GM19467 (cell line): ENCODE data around the gene UBA6.
"Not testable (repeated sequence)": the region's sequence is repeated elsewhere in the genome, so short reads cannot be mapped to it uniquely, and the experiment has no call there.

Experiments
- ATAC-seq: cut with Tn5 transposase; IDR thresholded peaks from one replicate; pipeline ENCODE4 v1.9.1; 2021; ENCODE audit warnings: mild to moderate bottlenecking, moderate library complexity; ENCODE audit not compliant: unreplicated experiment

Gene UBA6

DNA sequence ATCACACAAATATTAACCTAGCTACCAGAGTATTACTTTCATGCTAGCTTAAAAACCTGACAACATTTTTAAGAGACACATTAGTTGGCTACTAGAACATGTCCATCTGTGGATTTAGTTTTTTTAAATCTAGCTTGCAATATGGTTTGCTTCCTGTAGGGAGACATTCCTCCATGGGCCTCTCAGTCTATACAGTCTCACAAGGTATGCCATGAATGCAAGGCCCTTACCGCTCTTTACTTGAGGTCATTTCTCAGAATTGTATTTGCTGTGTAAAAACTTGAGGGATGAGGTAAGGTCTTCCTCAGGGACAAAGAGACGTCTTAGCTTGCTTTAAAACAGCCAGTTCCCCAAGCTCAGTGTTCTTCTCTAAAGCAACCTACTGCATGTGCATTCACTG, 26.9 kb downstream of the UBA6 start:
- ATAC-seq = no peak

DNA sequence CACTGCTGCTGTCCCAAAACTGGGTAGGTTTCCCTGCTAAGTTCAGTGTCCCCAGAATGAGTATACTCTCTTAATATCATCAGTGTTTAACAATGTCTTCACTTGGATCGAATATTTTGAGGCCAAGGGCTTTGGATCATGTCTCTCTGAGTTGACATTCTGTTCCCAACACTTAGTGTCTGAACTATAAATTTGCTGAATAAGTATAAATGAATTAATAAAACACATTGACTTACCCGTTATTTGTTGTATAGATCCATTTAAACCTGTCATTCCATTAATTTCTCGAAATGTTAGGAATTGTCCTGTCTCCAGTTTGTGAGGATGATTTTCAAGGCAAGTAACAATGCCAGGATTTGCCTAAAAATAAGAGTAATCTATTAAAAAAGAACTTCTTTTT, 32.6 kb downstream of the UBA6 start:
- ATAC-seq = no peak

DNA sequence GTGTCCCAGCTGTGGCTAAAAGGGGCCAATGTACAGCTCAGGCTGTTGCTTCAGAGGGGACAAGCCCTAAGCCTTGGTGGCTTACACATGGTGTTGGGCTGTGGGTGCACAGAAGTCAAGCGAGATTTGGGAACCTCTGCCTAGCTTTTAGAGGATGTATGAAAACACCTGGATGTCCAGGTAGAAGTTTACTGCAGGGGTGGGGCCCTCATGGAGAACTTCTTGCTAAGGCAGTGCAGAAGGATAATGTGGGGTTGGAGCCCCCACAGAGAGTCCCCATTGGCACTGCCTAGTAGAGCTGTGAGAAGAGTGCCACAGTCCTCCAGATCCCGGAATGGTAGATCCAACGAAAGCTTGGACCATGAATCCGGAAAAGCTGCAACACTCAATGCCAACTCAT, 40.5 kb downstream of the UBA6 start:
- ATAC-seq = no peak

DNA sequence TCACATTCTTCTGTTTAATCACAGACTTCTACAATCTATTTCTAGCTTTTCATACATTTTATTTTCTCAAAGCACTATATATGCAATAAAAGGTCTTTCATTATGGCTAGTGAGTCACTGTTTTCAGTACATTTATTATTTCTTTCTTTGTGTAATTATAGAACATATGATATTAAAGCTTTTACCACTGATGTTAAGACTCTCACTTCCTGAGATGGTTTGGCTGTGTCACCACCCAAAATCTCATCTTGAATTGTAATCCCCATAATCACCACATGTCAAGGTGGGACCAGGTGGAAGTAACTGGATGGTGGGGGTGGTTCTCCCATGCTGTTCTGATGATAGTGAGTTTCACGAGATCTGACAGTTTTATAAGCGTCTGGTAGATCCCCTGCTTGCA, 41.9 kb downstream of the UBA6 start:
- ATAC-seq = no peak

DNA sequence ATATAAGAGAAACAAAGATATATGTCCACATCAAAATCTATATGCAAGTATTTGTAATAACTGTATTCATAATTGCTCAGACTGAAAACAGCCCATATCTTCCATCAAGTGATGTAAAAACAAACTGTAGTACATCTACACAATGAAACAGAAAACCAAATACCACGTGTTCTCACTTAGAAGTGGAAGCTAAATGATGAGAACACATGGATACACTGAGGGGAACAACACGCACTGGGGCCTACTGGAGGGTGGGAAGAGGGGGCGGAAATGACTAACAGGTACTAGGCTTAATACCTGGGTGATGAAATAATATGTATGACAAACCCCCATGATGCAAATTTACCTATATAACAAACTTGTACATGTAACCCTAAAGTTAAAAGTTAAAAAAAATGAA, 42.7 kb downstream of the UBA6 start:
- ATAC-seq = no peak

DNA sequence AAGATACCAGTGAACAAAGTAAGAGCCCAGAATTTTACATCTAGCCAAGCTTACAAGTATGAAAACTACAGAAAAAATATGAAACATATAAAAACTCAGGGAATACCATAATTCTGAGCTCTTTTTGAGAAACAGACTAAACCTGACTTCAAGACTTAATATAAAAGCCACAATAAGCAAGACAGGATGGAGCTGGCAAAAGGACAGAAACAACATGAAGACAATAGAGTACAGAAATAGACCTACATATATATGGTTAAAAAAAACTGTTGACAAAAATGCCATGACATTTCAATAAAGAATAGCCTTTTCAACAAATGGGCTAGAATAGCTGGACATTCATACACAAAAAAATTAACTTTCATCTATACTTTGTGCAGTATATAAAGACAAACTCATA, 49.4 kb downstream of the UBA6 start:
- ATAC-seq = no peak

DNA sequence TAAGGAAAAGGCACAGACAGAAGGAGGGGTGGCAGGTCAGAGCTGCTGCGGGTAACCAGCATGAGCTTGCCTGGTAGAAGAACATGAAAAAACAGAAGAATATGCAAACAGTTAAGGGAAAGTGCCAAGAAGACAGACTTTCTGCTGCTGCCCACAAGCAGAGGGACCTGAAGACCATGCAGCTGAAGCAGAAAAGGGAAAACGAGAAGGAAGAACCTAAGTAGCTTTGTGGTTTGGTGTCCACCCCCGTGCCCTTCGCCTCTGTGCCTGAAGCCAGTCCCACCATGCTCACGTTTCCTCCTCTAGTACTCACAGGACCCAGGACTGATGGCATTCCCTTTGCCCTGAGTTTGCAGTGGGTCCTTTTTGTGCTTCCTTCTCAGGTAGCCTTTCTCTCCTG, 62.8 kb downstream of the UBA6 start:
- no peak for ATAC-seq

DNA sequence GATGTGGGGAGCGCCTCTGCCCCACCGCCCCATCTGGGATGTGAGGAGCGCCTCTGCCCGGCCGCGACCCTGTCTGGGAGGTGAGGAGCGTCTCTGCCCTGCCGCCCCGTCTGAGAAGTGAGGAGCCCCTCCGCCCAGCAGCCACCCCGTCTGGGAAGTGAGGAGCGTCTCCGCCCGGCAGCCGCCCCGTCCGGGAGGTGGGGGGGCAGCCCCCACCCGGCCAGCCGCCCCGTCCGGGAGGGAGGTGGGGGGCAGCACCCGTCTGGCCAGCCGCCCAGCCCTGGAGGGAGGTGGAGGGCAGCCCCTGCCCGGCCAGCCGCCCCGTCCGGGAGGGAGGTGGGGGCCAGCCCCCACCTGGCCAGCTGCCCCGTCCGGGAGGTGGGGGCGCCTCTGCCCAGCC, 64.0 kb downstream of the UBA6 start:
- not testable (repeated sequence) for ATAC-seq

DNA sequence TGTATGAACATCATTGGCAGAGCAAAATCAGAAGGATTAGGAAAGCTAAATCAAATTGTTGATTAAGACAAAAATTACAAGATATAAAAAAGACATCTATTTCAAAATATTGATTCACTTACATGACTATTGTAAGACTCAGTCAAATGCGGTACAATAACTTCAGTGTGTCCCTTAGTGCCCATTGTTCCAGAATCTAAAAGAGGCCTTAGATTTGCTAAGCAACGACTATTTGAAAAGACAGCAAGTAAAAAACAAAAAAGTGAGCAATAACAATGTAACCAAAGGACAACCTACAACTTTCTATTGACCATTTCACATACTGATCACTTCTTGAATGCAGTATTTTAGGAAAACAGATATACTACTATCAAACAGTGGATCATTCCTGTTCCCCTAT, 65.6 kb downstream of the UBA6 start:
- no peak for ATAC-seq

DNA sequence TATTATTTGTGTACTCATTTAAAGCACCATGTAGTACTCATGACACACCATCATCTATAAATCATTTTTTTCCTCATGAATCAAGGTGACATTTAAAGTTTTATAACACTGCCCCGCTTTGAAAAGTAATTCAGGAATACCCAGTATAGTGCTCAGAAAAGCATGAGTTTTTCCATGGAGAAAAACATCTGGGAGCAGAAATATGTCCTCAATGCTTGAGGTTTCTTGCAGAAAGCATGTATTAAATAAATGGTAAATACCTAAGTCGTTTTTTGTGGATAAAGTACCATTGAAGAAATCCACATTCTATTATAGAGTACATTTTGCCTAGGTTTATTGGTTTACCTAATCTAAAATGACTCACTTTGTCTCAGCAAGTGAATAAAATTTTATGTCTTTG, 66.2 kb downstream of the UBA6 start:
- ATAC-seq = no peak

DNA sequence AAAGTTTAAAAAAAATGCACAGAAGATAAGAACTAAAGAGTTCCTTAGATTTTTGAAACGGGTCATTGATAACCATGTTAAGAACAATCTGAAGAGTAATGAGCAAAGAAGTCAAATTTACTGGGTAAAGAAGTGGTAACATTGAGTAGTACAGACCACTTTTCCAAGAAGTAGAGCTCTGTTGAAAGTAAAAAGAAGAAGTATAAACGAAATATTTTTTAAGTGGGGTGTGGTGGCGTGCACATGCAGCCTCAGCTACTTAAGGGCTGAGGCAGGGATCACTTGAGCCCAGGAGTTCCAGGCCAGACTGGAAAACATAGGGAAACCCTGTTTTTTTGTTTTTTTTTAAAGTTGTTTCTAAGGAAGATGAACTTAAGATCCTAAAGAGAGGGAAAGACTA, 68.5 kb downstream of the UBA6 start:
- no peak for ATAC-seq

DNA sequence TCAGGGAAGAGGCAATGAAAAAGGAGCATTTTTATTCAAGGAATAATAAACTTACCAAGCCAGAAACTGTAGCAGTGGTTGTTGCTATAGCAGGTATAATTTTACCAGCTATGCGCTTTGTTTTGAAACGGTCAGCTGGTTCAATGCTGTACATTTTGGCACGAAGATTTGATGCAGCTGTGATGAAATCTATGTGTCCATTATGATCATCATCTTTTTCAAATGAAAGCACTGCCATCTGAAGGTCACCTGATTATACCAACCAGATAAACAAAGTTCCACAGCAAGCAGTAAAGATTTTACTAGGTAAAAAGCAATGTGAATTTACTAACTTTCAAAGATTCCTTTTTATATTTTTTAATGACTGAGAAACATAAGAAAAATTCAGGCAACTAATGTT, 76.0 kb downstream of the UBA6 start:
- ATAC-seq = no peak

DNA sequence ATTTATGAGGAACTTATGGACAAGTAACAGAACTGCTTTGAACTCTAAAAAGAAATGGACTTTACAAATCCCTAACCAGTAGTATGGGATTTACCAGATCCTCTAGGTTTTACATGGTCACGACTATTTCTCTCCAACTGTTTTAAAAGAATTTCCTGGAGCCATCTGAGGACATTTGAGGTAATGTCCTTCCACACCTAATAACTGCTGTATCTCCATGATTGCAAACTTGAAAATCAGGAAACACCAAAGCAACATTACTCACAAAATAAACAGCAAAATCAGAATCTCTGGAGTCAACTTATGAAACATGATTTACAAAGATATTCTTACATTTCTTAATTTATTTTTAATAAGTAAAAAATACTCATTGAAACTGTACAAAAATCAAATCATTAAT, 84.5 kb downstream of the UBA6 start:
- ATAC-seq = no peak

DNA sequence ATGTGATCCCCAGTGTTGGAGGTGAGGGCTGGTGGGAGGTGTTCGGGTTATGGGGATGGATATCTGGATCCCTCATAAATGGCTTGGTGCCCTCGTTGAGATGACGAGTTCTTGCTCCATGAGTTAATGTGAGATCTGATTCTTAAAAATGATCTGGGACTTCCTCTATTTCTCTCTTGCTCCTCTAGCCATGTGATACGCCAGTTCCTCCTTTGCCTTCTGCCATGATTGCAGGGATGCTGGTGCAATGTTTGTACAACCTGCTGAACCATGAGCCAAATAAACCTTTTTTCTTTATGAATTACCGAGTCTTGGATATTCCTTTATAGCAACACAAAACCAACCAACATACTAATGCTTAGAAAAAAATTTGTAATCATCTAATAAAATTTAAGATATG, 85.8 kb downstream of the UBA6 start:
- no peak for ATAC-seq

DNA sequence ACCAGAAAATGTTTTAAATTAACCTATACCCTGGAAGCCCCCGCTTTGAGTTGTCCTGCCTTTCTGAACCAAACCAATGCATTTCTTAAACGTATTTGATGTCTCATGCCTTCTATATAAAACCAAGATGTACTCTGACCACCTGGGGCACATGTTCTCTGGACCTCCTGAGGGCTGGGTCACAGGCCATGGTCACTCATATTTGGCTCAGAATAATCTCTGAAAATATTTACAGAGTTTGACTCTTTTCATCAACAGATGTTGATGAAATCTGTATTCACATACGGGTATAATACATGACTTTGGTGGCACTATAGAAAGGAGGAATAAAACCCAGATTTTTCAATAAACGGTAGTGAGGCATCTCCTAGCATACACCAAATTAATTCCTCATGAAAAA, 86.8 kb downstream of the UBA6 start:
- ATAC-seq = no peak

DNA sequence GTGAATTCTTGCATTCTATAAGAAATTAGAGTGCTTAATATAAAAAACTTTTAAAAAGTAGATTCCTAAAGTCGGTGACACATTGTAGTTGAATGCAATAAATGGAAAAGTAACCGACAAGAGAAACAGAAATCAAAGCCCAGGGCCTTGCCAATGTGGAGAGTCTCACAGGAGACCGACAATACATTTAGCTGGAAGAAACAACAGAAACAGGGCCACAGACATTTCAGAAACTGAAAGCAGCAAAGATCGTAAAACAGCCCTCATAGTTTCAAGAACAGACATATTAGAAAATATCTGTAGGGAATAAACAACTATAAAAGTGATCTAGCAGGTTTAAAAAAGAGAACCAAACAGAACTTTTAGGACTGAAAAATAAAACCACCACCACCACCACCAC, 92.9 kb downstream of the UBA6 start:
- ATAC-seq = no peak

DNA sequence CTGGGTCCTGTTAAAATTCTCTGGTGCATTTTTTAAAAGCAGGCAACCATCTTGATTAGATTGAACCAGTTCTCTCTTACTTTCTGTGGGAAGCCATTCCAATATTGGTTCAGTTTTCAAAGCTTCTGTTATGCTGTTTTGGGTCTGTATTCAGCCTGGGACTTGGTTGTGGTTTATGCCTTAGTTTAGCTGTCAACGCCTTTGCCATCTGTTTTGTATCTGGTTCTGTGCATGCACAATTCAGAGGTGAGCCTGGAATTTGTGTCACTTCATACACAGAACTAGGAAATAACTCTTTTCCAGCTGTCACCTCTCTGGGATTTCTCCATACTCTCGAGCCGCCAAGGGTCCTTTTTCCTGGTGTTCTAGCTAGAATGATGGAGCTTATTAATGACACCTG, 96.2 kb downstream of the UBA6 start:
- no peak for ATAC-seq

DNA sequence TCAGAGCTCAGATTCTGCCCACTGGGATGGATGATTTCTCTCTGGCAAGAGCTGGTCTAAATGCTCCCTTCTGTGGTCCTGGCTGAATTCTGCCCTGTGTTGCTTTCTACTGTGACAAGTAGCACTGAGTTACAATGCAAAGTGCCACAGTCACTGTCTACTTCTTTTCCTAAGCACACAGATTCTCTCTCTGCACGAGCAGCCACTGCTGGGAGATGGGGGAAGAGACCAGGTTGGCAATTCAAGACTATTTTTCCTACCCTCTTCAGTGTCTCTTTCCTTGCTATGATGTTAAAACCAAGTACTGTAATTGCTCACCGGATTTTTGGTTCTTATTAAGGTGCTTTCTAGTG, 97.0 kb downstream of the UBA6 start:
- ATAC-seq = no peak

DNA sequence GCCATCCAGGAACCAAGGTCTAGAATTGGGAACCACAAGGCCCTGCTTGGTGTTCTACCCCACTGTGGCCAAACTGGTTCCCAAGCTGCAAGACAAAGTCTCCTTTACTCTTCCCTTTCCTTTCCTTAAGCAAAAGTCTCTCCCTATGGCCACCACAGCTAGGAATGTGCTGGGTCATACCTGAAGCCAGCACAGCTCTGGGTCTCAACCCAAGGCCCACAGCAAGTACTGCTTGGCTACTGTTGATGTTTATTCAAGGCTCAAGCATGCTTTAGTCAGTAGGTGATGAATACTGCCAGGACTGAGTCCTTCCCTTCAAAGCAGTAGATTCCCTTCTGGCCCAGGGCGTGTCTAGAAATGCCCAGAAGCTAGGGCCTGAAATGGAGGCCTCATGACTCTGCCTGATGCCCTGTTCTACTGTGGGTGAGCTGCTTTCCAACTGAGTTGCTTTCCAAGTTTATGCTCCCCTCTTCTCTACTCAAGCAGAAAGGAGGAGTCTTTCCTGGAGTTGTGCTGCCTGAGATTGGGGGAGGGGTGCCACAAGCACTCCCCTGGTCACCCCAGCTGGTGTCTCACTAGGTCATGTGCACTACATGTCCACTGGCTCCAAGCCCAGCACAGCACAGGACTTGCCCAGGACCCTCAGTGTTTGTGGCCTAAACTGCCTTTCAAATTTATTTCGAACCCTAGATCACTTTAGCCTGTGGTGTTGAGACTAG, 97.5 kb downstream of the UBA6 start:
- no peak for ATAC-seq

DNA sequence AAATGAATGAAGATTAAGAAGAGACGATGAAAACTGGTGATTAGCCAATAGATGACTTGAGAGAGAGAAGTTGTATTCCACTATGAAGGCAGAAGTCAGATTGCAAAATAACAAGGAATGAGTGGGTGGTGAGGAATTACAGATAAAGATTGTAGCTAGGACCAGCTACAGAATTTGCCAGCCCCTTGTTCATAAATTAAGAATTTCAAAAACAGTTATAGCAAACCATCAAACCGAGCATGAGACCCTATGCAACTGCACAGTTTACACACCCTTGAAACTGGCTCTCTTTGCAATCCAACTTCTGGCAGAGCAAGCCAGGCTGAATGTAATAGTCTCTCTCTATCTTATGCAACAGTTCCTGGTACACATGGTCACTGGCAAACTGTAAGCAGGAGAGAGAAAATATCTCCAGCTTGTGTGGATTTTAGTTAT, 107.2 kb downstream of the UBA6 start:
- no peak for ATAC-seq

DNA sequence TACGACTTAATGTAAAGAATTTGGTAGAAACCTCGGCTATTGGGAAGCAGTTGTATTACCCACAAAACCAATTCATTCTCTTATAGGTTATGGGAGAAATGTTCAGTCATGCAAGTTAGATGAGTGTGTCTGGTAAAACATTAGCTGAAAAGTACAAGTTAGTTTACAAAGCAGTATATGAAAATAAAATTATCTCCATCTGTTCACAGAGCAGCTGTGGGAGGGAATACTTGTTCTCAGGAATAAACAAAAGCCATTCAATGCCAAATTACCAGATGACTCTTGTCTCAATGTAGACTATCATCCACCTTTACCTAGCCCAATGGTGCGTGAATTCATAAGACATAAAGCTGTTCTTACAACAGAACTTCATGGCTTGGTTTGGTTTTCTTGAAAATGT, 113.8 kb downstream of the UBA6 start:
- no peak for ATAC-seq

DNA sequence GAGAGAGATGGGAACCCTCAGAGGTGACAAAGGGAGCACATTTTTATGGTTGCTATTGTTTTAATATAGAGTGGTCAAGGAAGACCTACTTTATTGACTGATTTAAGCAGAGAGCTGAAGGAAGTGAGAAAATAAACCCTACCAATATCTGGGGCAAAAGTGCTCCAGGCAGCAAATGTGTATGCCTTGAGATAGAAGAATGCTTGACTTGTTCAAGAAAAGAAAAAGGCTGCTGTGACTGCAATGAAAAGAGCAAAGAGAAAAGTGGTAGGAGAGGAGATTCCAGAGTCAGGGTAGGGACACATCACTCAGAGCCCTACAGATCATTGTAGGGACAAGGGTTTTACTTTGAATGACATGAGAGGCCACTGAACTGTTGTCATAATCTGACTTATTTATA, 116.5 kb downstream of the UBA6 start:
- ATAC-seq = no peak

DNA sequence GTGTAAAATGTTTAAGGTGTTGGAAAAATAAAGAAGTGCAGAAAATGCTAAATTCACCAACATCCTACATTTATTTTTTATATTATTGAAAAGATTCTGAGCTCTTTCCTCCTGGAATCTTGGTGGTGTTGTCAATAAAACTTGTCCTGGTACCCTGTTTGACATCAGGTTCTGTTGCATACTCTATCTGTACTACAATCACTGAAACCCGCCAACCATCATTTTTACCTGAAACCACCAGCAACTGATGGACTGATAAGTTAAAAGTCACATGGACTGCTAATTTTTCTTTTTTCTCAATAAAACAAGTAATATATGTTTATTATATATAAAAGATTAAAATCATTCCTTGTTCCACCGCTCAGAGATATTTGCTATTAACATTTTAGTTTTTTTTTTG, 119.0 kb downstream of the UBA6 start:
- ATAC-seq = no peak
